HT-29 (cell line): ENCODE results near the gene TRIM15. TPM values are rescaled to one million over a fixed set of nuclear protein-coding genes. Genes with fewer than 3 reads are reported as not detected.

Experiments used
- DNase-seq: peaks from one replicate; pipeline ENCODE4 v3.0.0-alpha.2; 2015; ENCODE audit warnings: low spot score
- total RNA-seq: library from RNA; depleted of rRNA; stranded (reverse); fragments of >200 nt; shearing (Covaris generic); gene quantifications from 2 replicates; pipeline ENCODE4 v1.2.3, GENCODE V29; 2014

The TRIM15 gene
- total RNA-seq, 1 experiment from 2014 or later = 15.1 TPM

DNA sequence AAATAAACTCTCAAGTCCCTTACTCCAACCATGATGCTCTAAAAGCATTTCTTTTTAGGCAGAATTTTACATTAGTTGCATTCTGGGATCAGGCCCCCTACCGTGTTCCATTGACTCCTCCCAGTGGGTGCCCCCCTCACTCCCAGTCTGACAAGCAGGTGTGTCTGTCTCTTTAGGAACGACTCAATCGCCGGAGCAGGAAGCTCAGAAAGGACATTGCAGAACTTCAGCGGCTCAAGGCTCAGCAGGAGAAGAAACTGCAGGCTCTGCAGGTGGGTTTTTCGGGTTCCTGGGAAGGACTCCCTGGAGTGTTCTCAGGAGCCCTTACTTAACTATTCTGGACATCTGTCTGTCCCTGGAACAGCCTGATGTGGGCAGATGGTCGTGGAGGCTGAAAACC lies 17.5 kb upstream of the TRIM15 start:
- no peak for DNase-seq

- no peak for DNase-seq
Observed at GRCh38 chr6:30147096-30147495, 16.2 kb upstream of the TRIM15 start.

DNA sequence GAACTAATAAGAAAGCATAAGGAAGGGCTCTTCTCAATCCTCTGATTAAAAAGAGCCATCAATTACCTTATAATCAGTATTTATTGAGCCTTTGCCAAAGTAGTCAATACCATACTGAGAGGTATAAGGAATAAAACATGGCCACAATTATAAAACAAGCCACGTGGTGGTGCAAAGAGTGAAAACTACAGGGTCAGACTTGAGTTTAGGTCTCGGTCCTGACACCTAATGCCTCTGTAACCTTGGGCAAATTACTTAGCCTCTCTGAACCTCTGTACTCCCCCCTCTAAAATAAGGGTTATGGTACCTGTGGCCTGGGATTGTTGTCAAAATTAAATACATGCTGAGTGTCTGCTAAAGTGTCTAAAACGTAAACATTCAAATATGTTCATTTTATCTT lies 14.1 kb upstream of the TRIM15 start:
- no peak for DNase-seq

DNA sequence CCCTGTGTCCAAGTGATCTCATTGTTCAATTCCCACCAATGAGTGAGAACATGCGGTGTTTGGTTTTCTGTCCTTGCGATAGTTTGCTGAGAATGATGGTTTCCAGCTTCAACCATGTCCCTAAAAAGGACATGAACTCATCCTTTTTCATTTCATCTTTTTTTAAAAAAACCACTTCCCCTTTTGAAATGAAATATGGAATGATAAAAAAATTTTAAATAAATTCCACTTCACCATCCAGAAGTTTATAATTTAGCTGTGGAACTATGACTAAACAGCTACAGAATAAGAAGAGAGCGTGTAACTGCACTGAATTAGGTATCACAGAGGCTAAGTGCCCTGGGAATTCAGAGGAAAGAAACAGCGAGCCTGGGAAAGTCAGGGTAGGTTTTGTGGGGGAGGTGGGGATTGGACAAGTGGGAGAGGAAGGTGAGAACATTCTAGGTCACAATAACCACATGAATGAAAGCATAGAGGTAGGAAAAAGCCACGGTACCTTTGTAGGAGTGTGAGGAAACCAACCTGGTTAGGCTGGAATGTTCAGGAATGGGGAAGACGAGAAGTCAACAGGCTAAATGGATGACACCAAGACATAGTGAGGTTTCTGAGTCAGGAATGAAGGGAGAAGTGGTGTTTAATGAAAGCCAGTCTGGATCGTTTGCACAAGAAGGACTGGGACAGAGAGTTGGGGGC lies 13.3 kb upstream of the TRIM15 start:
- no peak for DNase-seq

GRCh38 chr6:30150671-30151395 lies 12.5 kb upstream of the TRIM15 start:
- DNase-seq = no peak

DNA sequence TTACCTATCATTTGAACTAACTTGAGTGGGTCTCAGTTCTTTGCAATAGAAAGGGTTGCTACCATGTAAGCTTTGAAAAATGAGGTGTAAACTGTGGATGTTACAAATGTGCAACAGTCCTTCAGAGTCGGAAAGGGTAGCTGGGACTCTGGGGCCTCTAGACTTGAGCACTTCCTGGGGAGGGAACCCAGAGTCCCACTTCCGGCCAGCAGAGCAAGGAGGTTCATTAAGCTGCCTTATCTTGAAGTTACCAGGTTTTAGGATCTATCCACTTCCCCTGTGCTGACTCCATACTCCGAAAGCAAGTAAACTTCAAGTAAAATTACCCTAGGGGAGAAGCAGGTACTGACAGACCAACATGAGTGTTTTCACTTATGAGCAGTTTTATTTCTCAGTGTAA lies 11.8 kb upstream of the TRIM15 start:
- DNase-seq = no peak

- DNase-seq = peak; percentile 36
Observed at GRCh38 chr6:30152016-30152673, 11.2 kb upstream of the TRIM15 start.

- DNase-seq = no peak
Observed at GRCh38 chr6:30152910-30153610, 10.3 kb upstream of the TRIM15 start.

- no peak for DNase-seq
Observed at GRCh38 chr6:30154061-30154460, 9.3 kb upstream of the TRIM15 start.

GRCh38 chr6:30154709-30155519 lies 8.4 kb upstream of the TRIM15 start:
- peak; percentile 62 for DNase-seq

- peak; percentile 42 for DNase-seq
Observed at GRCh38 chr6:30155520-30156261, 7.7 kb upstream of the TRIM15 start.

DNA sequence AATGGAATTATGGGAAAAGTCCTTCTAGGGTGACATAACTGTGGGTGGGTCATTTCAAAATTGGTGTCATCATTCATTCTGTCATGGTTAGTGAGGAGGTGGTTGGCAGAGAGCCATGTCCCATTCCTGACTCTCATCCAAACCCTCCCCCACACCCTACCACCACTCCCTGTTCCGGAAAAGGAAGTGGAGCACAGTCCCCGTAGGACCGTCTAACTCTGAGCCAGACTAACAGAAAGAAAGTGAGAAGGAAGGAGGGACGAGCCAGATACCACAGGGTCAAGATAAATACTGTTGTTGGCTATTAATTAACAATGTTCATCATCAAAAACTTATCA lies 7.1 kb upstream of the TRIM15 start:
- peak; percentile 78 for DNase-seq

- DNase-seq = no peak
Observed at GRCh38 chr6:30156774-30157173, 6.6 kb upstream of the TRIM15 start.

- DNase-seq = no peak
Observed at GRCh38 chr6:30157581-30157980, 5.8 kb upstream of the TRIM15 start.

DNA sequence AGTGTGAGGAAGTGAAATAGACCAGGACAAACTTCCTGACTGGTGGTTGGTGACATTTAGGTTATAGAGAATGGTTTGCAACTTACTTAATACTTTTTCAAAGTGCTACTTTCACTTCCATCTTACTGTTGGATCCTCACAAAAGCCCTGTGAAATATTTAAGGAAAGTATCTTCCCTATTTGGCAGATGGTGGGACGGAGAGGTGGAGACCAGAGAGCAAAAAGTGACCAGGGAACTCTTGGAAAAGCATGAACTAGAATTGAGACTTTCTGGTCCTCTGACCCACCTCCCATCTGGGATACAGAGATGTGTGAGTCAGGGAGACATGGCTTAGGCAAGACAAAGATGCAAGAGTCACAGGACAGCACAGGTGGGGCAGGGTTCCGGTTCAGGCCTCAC lies 5.3 kb upstream of the TRIM15 start:
- no peak for DNase-seq

- no peak for DNase-seq
Observed at GRCh38 chr6:30158475-30159040, 4.8 kb upstream of the TRIM15 start.

GRCh38 chr6:30160008-30160784 lies 3.1 kb upstream of the TRIM15 start:
- no peak for DNase-seq

- no peak for DNase-seq
Observed at GRCh38 chr6:30160785-30161531, 2.4 kb upstream of the TRIM15 start, which contains the start of gene TRIM10. TSS of gene TRIM10 (minus strand) at chr6:30161211. CDS start at chr6:30160858, 353 bp downstream.
